NCI-H1105 (cell line): ENCODE data around the gene TARS3.
"Not testable (repeated sequence)": the region's sequence is repeated elsewhere in the genome, so short reads cannot be mapped to it uniquely, and the experiment has no call there.

Experiments
- DNase-seq: peaks from one replicate; lab custom pipeline; 2025; lab: John Stamatoyannopoulos, UW

TARS3 gene

DNA sequence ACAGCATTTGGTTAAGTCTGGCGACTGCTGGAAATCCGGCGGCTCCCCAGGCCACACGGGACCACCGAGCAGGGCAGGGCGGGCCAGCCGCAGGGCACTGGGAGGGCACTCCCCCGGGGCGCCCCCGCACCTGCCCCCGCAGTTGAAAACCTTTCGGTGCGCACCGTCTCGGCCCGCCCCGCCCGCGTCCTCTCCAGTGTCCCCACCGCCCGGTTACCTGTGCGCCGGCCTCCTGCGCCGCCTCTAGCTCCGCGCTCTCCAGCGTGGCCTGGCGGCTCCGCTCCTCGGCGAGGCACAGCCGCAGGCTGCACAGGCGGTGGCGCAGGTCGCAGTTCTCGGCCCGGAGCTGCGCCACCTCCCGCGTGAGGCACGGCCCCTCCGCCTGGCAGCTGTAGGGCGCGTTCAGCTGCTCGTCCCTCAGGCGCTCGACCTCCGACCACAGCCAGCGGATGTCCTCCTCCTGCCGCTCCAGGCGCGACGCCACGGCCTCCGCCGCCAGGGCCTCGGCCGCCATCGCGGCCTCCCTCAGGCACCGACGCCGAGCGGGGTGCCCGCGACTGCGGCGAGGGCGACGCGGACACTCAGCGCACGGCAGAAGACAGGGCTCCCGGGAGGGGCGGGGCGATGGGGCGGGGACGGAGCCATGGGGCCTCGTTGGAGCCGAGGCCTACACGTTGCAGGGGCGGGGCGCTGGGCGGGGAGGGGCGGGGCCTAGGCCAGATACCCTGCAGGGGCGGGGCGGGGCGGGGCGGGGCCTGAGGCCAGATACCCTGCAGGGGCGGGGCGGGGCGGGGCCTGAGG is at the start of gene TARS3:
TSS of gene TARS3 (minus strand) at position 600 of the 801 bp plus-strand sequence. CDS start at position 514, 86 bp downstream.
- DNase-seq = peak; percentile 96

DNA sequence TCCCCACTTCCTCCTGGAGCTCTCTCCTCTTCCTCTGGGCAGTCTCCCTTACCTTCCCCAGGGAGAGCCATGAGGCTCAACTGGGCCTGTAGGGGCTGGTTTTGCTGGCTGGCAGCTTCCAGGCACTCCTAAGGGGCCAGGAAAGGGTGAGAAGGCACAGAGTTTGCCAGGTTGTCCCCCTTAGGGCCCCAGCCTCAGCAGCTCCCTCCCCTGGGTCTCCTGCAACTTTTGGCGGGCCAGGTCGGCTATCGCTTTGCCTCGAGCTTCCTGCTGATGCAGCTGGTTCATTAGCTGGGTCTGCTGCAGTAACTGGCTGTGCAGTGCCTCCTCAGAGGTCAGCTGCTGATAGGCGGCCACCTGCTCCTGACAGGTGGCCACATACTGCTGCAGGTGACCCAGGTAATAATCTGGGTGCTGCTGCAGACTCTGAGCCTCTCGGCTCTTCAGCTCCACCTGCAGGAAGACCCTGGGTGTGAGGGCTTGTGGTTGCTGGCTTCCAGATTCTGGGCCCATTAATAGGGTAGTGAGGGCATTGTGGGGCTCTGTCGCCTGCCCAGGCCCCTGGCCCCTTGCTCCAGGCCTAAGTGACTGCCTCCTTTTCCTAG is 49.3 kb upstream of the TARS3 start:
- peak; percentile 18 for DNase-seq

DNA sequence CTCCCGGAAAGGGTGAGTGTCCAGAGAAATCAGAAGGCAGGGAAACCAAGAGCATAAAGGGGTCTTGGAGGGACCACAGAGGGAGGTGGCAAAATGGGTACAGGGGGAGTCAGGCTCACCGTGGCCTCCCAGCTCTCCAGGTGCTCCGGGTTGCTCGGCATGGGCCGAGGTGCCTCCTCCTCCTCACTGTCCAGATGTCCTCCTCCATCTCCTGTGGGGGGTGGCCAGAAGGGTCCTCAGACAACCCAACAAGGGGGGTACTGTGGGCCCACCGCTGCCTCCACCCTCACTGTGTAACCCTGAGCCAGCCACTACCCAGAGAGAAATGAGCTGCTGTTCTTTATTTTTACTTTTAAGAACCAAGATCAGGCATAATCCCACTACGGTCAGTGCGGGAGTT is 48.6 kb upstream of the TARS3 start:
- no peak for DNase-seq

DNA sequence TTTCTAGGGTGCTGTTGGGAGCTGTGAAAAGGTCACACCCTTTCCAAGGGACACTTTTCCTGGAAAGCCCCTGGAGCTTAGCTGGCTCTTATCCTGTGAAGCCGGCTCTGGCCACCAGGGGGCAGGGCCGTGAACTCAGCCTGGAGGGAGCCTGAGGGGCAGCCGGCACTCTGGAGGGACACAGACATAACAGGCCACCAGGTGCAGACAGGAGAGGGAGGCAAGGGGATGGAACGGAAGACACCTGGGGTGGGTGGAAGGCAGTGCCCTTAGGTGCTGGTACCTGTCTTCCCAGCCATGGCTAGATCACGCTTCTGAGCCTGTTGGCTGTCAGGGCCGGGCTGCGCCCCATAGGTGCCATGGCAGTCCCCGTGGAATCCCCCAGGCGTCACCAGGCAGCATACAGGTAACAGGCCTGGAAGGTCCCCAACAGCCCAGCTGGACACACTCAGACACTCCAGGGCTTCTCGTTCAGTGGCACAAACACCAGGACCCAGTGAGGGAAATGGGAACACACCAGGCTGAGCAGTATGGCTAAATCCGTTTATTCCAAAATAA is 42.9 kb upstream of the TARS3 start:
- DNase-seq = not testable (repeated sequence)

DNA sequence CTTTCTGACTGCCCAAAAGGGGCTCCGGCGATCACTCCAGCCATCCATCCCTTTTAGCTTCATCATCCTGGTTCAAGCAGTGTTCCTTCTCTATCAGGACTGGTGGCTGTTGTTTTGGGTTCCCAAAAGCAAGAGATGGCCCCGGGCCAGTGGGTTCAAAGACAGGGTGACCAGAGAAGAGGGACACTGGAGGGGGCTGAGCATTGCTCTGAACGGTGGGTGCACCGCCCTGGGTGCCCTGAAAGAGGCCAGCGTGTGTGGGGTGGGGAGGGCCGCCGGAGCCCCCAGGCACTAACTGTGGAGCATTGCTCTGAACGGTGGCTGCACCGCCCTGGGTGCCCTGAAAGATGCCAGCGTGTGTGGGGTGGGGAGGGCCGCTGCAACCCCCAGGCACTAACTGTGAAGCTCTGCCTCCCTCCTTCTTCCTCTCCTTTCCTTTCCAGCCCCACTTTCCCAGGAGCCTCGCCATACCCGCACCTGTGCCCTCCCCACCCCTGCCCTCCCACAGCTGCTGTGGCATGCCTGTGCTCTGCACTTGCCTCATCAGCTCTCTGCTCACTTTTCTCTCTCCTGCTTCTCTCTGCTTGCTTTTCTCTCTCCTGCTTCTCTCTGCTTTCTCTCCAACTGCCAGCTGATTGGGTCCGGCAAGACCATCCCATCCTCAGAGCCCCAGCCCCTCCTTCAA is 41.6 kb upstream of the TARS3 start:
- DNase-seq = no peak

DNA sequence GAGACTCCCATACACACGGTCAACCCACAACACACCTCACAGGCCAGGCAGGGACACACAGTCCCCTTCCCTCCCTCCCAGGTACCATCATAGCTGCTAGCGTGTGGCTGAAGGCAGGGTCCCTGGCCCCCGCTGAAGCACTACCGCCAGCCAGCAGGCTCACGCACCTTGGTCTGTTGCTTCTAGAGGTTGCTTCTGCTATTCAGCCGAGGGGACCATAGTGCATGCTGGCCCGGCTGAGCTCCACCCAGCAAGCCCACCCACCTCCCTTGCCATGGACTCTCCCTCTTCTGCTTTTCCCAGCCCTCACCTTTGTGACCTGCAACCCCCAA is 41.0 kb upstream of the TARS3 start:
- not testable (repeated sequence) for DNase-seq

DNA sequence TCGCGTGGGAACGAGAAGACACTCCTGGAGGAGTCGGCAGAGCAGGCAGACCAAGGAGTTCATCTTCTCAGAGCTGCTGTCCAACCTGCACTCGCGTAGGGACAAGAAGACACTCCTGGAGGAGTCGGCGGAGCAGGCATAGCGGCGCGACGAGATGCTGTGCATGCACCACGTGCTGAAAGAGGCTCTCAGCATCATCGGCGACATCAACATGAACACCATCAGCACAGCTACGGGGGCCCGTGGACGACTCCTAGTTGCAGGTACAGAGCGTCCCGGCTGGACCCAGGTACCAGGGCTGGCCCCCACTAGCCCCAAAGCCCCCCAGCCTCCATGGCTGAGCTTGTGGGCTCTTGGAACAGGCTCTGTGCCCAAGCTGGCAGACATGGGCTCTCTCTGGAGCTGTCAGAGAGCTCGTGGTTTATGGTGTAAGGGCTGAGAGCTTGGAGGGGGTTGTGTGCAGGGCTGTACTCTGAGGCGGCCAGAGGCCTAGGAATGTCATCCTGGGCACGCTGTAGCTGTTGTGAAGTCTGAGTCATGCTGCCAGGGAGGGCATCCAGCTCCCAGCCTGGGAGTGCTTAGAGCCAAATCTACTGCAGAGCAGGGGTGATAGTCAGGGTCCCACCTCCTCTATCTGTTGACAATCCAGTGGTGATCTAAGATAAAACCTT is 40.5 kb upstream of the TARS3 start:
- DNase-seq = not testable (repeated sequence)

DNA sequence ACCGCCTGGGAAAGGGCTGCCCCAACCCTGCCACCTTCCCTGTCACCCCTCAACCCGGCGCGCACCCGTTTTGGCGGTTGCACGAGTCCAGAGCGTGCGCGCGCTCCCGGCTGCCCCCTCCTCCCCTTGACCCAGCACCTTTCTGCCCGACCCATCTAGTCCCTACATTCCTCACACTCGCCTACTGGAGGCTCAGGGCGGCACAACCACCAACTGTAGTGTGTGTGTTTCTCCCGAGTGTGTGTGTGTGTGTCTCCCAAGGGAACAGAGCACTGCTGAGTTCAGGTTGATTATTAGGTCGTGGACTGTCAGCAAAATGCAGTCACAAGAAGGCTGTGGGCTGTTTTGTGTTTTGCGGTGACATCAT is 22.4 kb upstream of the TARS3 start:
- DNase-seq = not testable (repeated sequence)

DNA sequence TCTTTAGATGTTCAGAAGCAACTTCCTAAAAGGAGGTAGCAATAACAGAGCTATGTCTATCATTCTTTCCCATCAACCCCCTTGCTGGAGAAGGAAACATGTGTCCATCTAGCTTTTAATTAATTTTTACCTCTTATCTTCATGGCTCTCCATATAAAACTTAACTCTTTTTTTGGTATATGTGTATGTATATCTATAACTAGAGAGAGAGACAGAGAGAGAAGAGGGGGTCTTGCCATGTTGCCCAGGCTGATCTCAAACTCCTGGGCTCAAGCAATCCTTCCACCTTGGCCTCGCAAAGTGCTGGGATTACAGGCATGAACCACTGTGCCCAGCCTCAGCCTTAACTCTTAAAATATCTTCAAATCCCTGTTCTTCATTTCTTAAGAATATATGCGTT is 10.6 kb upstream of the TARS3 start:
- not testable (repeated sequence) for DNase-seq

DNA sequence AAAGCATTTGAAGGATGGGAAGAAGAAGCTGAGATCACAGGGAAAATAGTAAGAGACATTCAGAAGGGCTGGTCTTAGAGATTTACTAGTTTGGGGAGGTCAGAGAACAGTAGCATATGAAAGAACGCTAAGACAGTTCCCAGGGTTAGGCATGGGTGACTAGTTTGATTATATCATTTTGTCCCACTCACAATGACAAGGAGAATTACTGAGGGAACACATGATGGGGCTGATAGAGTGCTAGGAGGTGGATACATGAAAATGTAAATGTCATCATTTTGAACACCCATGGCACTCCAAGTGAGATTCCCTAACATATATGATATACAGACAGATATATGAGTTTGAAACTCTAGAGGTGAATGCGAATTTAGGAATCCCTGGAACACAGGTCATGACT is 9.3 kb upstream of the TARS3 start:
- DNase-seq = no peak

DNA sequence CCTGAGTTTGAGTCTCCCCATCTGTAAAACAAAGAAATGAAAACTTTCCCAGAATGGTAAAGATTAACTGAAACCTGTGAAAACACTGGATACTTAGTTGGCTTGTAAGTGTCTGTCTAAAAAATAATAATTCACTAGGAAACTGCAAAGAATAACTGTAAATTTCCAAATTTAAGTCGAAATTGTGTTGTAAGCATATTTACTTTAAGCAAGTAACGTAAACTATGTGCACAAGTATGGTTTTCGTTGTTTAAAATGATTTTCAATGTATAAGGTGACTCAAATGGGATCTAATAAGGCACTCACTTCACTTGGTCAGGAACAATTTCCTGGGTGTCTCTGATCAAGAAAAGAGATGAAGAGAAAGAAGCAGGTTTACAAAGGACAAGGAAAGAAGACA is 8.5 kb upstream of the TARS3 start:
- DNase-seq = no peak

DNA sequence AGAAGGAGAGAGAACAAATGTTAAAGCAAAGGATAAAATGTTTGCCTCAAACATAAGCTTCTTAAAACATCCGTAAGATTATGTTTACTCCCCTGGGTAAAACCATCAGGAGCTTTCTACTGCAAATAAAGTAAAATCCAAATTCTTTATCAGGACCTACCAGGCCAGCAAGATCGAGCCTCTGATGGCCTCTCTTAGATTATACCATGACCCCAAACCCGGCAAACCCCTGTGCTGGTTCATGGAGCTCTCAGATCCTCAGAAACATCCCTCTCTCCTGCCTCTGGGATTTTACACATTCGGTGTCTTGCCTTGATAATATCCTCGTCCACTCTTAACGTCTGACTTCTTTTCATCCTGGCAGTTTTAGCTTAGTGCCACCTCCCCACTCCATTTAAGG is 7.5 kb upstream of the TARS3 start:
- DNase-seq = no peak

DNA sequence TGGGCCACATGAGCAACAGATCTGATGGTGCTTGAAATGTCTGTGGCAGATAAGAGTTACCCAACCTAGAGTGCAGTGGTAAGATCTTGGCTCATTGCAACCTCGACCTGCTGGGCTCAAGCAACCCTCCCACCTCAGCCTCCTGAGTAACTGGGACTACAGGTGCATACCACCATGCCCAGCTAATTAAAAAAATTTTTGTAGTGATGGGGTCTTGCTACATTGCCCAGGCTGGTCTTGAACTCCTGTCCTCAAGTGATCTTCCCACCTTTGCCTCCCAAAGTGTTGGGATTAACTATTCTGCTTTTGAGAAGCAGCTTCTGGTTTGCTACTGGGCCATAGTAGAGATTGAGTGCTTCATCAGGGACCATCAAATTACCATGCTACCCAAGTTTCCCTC is 2.9 kb upstream of the TARS3 start:
- DNase-seq = no peak

DNA sequence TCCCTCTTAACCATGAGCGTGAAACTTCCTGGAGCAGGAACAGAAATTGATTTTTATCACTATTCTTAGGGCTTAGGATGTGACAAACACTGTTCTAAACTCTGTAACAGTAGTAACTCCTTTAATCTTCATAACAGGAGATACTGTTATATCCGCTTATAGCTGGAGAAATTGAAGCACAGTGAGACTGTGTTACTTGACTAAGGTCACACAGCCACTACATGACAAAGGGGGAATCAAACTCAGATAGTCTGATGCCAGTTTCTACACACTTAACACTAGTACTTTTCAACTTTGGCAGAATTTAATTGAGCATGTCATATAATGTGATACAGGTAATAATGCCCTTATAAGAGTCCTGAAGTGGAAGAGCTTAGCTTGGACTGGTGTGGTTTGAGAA is 800 bp upstream of the TARS3 start:
- no peak for DNase-seq

DNA sequence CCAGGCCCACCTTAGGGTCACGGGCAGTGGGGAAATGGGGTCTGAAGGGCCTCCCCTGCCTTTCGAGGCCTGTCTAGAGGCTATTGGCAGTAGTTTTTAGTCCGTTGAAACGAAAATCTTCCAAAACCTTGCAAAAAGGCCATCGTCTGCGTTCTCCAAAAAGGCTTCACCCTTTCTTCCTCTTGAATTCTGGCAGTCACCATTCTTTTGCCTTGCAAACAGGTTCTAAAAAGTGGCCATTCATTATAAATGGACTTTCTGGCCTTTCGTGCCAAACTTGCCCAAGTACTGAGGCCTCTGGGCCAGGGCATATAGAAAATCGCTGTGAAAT is 367 bp upstream of the TARS3 start:
- no peak for DNase-seq

DNA sequence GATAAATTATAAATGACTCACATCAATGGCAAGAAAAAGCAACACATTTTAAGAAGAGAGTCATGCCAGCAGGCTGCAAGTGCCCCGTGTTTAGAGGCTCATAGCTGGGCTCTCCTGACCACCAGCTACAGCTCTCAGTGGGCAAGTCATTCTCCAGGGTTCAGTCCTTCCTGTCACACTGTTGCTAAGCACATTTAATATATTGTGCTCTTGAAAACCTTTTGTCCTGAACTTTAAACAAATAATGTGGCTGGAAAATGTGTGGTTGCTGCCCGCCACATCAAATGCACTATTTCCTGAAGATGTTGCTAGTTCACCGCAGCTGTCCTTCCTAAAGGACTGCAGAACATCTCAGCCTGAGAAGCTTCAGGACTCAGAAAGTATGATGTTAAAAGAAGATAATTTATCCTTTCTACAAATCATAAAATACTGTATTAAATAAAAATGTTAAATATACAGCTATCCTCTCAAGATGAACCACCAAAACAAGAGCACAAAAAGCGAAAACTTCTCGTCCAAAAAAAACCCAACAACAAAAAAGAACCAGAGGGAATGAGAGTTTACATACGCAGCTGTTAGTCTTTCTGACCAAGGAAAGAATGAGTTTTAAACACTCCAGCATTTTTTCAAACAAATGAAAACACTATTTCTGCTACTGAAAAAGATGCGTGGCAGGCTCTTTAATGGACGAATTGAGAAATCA is 951 bp downstream of the TARS3 start:
- DNase-seq = no peak

DNA sequence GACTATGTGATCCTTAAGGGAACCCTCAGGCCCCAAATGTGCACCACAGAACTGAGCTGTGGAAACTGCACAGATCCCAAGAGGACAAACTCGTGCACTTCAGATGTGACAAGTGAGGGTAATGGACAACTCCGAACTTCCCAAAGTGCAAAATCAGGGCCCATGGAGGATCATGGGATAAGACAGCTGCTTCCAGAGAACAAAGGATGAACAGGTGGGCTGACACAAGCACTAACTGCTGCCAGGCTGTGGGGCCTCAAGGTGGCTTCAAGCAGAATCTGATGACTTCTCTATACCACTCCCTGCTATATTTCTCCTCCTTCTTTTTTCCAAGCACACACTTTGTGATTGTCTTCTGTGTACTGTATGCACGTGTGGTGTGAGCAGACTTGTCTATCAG is 5.4 kb downstream of the TARS3 start:
- no peak for DNase-seq

DNA sequence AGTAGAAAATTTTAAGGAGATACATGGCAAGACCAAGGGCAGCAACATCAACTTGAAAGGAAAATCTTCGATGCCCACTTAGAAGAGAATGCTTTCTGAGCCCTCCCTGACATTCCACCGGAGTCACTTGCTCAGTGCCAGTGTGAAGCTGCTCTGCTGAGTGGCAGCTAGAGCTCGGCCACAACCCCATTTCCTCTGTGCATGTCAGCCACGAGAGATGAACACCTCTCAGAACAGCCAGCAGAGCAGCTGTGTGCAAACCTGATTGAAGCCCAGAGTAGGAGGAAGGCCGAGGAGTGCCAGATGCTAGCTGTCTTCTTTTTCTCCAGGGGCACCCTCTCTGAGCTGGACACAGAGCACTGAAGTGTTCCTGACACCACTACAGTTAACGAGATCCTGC is 12.2 kb downstream of the TARS3 start:
- no peak for DNase-seq

DNA sequence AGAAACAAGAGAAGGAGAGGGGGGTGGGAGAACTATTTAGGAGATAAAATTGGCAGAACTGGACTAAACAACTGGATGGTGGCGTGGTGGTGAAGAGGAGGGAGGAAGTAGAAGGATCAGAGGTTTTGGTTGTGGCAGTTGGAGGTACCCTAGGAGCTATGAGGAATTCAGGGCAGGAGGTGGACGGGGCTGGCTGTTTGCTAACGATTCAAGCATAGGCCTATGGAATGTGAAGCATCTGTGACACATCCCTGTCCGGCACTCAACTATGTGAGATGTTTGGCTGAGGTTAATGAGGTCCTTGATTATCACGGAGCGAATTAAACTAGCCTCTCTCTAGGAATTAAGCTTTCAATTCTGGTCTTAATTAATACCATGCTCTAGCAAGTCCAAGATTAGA is 13.5 kb downstream of the TARS3 start:
- no peak for DNase-seq

DNA sequence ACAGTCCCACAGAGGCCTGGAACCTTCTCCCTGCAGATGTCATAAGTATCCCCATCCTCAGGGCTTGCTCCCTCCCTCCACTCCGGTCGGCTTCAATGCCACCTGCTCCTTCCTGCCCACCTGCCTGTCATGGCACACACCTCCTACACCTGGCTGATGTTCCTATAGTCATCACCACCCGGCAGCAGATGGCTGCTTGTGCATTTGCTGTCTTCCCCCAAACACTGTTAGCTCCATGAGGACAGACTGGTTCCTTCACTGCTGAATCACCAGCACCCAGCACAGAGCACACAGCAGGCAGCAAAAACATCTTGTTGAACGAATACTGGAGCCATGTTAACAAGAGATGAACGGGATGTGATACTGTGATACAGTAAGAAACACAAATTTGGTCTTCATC is 14.8 kb downstream of the TARS3 start:
- no peak for DNase-seq

DNA sequence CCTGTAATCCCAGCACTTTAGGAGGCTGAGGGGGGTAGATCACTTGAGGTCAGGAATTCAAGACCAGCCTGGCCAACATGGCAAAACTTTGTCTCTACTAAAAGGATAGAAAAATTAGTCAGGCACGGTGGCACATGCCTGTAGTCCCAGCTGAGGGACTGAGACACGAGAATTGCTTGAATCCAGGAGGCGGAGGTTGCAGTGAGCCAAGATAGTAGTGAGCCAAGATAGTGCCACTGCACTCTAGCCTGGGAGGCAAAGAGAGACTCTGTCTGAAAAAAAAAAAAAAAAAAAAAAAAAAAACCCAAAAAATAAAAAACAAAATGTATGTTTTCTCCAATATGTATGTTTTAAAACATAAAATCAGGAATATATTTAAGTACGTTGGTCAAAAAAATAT is 16.3 kb downstream of the TARS3 start:
- no peak for DNase-seq

DNA sequence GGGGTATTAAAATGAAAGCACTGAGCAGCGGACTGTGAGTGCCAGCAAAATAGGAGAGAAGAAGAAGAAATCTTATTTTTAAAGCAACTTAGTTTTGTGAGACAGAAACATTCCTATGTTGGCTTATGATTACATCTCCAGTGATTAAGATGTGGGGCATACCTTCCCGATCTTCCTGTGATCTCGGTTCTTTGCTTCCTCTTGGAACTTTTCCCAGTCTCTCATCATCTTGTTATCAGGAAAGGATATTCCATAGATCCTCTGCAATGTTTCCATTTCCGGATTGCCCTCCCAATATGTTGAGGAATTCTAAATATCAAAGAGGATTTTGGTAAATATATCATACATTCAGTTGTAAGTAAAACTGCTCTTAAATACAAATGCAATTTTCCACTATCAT is 22.2 kb downstream of the TARS3 start:
- DNase-seq = no peak
